Stimulated activated naive CD8-positive, alpha-beta T cell treated with anti-CD3 and anti-CD28 coated beads, Interleukin-15, Interleukin-2, amounts not matched to agents 100 U/mL and 50 U/mL, for 24 hours (primary cell): Measurements from ENCODE around the gene MCF2L.

Experiments
- ATAC-seq: fragments of 150-1000 bp; cut with Tn5 transposase; one replicate; pipeline ENCODE4 v1.10.0; 2021
- DNase-seq: peaks from one replicate; pipeline ENCODE4 v3.0.0; 2021

The MCF2L gene

DNA sequence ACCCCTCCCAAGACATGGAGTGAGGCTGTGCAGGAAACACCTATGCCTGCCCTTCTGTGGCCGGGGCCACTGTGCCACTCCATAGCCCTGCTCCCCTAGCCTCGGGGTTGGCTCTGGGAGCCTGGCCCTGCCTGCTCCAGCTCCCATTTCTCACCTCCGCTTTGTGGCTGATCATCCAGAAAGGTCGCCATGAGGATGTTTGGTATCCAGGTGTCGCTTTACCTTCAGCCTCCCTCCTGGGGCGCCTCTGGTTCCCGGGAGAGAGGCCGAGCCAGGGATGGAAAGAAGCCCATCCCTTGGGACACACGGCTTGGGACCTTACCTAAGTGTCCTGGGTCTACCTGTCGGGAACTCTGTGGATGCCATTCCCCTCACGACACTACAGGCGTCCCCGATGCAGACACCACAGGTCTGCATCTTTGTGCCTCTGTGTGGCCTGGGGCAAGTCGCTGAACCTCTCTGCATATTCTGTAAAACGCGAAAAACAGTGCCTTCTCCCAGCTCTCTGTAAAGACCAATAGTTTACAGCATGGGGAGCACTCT, 3.4 kb upstream of the MCF2L start:
- DNase-seq (no peak), ATAC-seq (no peak)

DNA sequence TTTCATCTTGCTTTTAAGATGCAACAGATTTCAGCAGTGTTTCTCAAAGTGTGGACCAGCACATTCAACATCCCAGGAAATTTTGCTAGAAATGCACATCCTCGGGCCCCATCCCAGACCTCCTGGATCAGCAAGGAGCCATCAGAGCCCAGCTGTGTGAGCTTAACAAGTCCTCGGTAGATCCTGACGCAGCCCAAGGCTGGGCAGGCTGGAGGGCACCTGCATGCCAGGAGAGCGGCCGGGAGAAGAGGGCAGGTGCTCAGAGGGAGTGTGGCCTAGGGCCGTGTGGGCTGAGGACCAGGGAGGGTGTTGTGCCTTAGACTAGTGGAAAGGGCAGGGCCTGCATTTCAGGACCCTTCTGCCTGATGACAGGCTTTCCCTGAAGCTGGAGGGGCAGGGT, 2.2 kb upstream of the MCF2L start:
- ATAC-seq (no peak), DNase-seq (no peak)

DNA sequence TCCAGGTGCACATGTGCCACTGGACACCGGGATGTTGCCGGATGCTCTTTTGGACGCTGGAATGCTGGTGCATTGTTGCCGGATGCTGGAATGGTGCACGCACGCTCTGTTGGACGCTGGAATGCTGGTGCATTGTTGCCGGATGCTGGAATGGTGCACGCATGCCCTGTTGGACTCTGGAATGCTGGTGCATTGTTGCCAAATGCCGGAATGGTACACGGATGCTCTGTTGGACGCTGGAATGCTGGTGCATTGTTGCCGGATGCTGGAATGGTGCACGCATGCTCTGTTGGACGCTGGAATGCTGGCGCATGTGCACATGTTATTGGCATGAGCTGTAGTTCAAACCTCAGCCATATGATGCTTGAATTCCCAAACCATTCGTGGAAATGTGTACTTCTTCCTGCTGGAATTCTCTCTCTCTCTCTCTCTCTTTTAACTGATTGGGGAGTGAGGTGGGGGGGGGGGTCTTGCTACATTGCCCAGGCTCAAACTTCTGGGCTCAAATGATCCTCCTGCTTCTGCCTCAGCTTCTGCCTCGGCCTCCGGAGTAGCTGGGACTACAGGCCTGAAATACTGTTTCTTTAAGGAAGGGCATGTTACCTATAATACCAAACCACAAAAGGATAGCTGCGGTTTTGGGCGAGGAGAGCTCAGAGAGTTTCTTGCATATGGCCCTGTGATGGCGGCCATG, 1.2 kb upstream of the MCF2L start:
- ATAC-seq (no peak), DNase-seq (no peak)

GRCh38 chr13:112968380-112968909, 569 bp upstream of the MCF2L start:
- DNase-seq (peak; percentile 39), ATAC-seq (peak; percentile 26)

DNA sequence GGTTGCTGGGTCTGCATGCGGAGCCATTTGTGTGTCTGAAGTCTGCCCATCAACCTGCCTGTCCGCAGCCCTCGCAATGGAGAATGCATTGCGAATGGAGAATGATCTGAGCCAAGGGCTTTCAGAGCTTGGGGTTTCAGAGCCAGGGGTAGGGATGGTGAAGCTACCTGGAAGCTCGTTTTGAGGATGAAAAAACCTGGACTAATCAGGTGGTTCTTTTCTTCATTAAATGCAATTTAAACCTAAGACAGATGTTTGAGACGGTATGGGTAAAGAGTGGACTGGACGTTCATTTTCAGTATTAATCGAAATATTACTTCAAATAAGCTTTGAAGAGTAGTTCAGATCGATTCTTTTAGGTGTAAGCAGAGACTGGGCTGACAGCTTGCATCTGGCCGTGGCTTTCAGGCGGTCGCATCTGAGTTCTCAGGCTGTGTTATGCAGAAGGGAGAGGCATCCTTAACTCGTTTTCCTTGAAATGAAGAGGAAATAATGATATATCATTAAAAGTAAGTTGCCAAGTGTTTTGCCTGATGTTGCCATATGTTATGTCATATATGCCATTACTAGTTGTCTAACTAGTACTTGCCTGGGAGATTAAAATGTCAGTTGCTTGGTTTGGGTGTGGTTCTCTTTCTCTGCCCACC, 801 bp downstream of the MCF2L start:
- ATAC-seq (no peak), DNase-seq (no peak)

DNA sequence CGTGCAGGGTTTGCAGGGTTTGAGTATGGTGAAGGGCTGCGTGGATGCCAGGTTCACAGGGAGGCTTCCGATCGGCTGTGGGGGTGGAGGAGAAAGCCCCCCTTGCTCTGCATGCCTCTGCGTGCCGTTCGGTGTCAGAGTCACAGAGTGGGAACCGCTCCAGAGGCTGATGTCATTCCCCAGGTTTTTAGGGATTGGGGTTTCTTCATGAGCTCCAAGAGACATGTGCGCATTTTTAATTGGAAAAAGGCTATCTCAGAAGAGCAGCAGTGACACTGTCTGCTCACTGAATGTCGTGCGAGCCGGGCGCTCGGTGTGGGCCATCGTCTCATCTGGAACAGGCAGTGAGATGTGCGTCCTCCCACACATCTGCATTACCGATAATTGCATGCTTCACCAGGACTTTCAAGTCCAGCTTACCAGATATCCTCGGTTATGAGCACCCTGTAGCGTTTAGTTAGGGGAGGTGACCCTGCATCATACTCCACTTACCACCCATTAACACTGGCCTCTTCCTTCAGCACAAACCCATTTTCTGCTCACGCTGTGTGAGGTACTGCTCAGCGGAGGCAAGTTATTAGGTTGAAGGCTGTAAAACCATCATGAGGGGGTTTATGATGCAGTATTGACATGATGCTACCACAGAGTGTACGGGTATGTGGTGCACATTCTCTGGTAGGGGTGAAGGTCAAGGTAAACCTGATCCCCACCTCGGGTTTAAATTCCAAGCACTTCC, 1.7 kb downstream of the MCF2L start:
- DNase-seq (no peak), ATAC-seq (no peak)

DNA sequence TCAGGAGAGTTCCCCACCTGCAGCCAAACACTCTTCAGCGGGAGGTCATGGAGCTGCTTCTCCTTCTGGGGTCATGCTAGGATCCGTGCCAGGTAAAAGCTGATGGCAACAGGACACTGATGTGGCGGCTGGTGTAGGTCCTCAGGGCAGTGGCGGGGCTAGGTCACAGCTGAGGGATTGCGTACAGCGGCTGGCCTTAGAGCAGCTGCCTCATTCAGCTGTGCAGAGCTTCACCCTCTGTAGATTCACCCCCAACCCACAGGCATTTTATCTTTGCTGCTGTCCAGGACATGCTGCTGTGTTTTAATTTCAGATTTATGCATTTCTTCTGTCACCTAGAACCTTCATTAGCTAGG, 2.3 kb downstream of the MCF2L start:
- ATAC-seq = no peak

DNA sequence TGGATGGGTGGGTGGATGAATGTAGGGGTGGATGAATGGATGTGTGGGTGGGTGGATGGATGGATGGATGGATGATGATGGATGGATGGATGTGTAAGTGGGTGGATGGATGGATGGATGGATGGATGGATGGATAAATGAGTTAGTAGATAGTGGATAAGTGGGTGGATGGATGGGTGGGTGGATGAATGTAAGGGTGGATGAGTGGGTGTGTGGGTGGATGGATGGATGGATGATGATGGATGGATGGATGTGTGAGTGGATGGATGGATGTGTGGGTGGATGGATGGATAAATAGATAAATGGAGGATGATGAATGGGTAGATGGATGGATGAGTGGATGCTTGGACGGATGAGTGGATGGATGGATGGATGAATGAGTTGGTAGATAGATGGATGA, 3.2 kb downstream of the MCF2L start:
- no peak for DNase-seq

More for the DNA sequence above, 2.3 kb downstream of the MCF2L start:
- no peak for DNase-seq

GRCh38 chr13:112972867-112973576, 4.0 kb downstream of the MCF2L start:
- ATAC-seq = no peak
- no peak for DNase-seq

More for the DNA sequence above, 3.2 kb downstream of the MCF2L start:
- no peak for ATAC-seq

DNA sequence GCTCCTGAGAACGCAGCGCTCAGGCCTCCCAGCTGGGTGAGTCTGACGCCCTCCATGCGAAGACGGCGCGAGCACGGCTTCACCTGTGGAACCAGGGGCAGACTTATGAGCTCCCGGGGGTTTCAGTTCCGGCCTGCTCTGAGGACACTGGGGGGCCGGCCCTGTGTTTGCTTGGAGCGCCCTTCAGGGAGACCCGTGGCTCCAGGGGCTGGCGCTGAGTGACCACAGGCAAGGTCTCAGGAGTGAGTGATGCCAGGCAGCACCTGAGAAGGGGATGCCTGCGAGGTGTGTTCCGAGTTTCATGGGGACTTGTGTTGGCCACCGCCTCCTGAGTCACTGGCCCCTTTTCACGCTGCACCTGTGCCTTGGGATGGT, 4.5 kb downstream of the MCF2L start:
- DNase-seq = no peak
- ATAC-seq = no peak

DNA sequence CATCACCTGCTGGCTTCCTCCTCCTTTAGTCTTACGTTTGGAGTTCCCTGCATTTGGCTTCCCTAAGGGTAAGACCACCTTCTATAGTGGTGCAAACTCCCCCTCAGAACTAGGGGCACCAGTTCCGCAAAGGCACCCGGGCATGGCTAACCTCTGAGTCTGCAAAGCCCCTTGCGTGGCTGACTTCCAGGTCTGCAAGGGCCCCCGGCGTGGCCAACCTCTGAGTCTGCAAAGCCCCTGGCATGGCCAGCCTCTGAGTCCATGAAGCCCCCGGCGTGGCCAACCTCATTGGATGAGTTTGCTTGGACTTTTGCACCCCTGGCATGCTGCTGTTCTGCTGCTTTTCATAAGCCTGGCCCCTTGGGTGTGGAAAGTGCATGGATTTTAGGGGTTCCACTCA, 5.1 kb downstream of the MCF2L start:
- no peak for ATAC-seq
- DNase-seq = no peak

DNA sequence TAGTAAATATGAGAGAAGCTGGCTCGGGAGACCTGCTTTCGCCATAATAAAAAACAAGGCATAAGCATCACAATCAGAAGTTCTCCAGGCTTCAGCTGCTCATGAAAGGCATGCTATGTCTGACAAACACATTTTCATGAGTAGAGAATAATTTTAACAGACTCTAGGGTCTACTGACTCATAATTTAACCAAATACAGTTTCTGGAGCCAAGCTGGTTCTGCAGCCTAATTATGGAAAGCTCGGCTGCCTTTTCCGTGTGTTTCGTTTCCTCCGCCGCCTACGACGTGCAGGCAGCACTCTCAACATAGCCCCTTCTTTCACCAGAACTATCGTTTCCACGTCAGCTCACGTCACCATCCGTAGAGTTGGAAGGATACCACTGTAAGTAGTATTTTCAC, 5.7 kb downstream of the MCF2L start:
- no peak for ATAC-seq
- DNase-seq = no peak

DNA sequence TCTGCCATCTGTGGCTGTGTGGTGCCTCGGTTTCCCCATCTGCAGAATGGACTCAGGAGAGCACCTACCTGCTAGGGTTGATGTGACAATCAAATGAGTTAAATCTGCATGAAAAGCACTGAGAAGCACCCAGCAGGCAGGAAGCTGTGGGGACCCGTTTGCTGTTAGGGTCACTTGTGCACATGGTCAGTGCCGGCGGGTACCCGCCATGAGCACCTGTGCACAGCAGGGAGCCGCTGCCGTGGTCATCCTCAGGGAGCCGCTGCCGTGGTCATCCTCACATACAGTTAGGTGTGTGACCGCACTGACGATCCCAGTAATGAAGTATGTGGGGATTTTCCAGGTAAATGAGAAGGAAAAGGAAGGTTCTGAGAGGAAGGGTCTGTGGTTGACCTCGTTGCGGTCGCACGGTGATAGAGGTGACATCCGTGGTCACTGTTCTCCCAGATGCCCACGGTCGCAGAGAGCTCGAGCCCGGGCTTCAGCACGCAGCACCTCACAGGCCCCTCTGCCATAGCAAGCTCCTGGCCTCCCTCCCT, 6.5 kb downstream of the MCF2L start:
- no peak for DNase-seq
- no peak for ATAC-seq

DNA sequence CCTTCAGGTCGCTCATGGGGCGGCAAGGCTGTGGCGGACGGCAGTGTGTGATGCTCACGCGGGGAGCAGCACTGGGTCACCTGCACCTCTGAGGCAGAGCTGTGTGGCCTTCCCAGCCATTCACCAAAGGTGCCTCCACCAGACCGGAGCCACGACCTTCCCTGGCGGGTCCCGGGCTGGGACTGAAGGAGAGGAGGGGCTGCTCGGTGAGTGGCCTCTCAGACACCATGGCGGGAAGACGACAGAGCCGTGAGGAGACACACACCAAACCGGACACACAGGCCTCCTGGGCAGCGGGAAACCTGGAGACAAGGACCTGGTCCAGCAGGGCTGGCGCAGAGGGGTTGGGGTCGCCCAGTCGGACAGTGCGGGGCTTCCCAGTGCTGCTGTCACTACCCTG, 7.5 kb downstream of the MCF2L start:
- ATAC-seq (no peak), DNase-seq (no peak)

DNA sequence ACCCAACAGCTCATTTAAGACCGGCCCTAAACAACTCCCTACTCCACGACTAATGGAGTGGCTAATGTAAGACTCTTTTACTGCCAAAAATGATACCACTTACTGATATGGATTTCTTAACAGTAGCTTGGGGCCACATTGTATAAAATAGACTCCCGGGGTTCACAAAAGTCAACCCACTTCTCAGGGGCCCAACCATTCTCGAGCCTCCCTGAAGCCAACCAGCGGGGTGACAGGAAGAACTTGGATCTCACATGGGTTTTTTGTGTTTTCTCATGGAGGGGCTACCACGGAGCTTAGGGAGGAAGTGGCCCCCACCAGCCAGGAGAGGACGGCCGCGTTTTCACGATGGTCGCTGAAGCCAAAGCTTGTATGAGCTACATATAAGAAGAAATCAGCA, 8.1 kb downstream of the MCF2L start:
- DNase-seq (no peak), ATAC-seq (no peak)

- DNase-seq (no peak), ATAC-seq (no peak)
Observed at GRCh38 chr13:112977525-112977924, 8.5 kb downstream of the MCF2L start.

- DNase-seq (no peak), ATAC-seq (no peak)
Observed at GRCh38 chr13:112978561-112979405, 9.8 kb downstream of the MCF2L start.

DNA sequence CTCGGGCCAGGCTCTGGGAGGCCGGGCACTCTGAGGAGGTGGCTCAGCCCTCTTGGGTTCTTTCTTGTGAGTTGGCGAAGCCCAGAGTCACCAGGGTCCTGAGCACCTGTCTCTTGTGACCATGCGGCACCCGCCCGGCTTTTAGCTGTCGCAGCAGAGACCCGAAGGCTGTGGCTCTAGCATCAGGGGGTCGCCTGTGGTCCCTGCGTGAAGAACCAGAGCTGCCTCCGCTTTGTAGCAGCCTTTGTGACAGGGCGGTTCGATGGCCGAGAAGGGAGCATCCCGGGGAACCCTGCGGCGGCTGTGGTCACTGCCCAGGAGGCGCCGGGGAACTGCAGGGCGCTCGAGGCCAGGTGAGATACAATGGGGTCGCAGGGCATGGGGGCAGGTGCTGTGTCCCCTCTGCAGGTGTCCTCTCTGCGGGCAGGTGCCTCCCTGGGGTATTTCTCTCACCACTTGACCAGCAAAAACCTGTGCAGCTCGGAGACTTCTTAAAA, 10.4 kb downstream of the MCF2L start:
- no peak for ATAC-seq
- no peak for DNase-seq

- DNase-seq (peak; percentile 11), ATAC-seq (no peak)
Observed at GRCh38 chr13:112980434-112980833, 11.4 kb downstream of the MCF2L start.

GRCh38 chr13:112981451-112981850, 12.4 kb downstream of the MCF2L start:
- ATAC-seq = no peak
- DNase-seq = no peak
